HG02610 (cell line): Measurements from ENCODE around the gene PROZ.

ENCODE experiments used
- ATAC-seq: cut with Tn5 transposase; IDR thresholded peaks from one replicate; pipeline ENCODE4 v1.9.1; 2021; ENCODE audit warnings: mild to moderate bottlenecking, moderate library complexity; ENCODE audit not compliant: unreplicated experiment

PROZ gene

GRCh38 chr13:113139577-113139976 lies 18.9 kb upstream of the PROZ start:
- ATAC-seq, result no peak

GRCh38 chr13:113140677-113141600 lies 17.5 kb upstream of the PROZ start:
- no peak for ATAC-seq

GRCh38 chr13:113141601-113141970 lies 16.9 kb upstream of the PROZ start:
- ATAC-seq, result no peak

- no peak for ATAC-seq
Observed at GRCh38 chr13:113142876-113143275, 15.6 kb upstream of the PROZ start.

GRCh38 chr13:113143466-113144254 lies 14.8 kb upstream of the PROZ start:
- no peak for ATAC-seq

GRCh38 chr13:113144255-113144629 lies 14.2 kb upstream of the PROZ start:
- ATAC-seq, result no peak

GRCh38 chr13:113145496-113145895 lies 13.0 kb upstream of the PROZ start:
- no peak for ATAC-seq

- ATAC-seq, result no peak
Observed at GRCh38 chr13:113145911-113146598, 12.4 kb upstream of the PROZ start.

- ATAC-seq, result no peak
Observed at GRCh38 chr13:113146750-113147149, 11.7 kb upstream of the PROZ start.

GRCh38 chr13:113147206-113147605 lies 11.2 kb upstream of the PROZ start:
- no peak for ATAC-seq

GRCh38 chr13:113148407-113148806 lies 10.0 kb upstream of the PROZ start:
- ATAC-seq, result no peak

- ATAC-seq, result no peak
Observed at GRCh38 chr13:113148940-113149503, 9.4 kb upstream of the PROZ start.

GRCh38 chr13:113149711-113150549 lies 8.5 kb upstream of the PROZ start:
- no peak for ATAC-seq

GRCh38 chr13:113150550-113151365 lies 7.7 kb upstream of the PROZ start:
- ATAC-seq, result no peak

- ATAC-seq, result no peak
Observed at GRCh38 chr13:113151745-113152690, 6.4 kb upstream of the PROZ start.

- ATAC-seq, result no peak
Observed at GRCh38 chr13:113152691-113152983, 5.8 kb upstream of the PROZ start.

GRCh38 chr13:113152984-113153809 lies 5.3 kb upstream of the PROZ start:
- no peak for ATAC-seq
